GM19397 (cell line): Measurements from ENCODE around the gene OR4D10.

Experiments
- ATAC-seq: cut with Tn5 transposase; IDR thresholded peaks from one replicate; pipeline ENCODE4 v1.9.1; 2021; ENCODE audit warnings: mild to moderate bottlenecking, moderate library complexity; ENCODE audit not compliant: unreplicated experiment

Gene OR4D10

DNA sequence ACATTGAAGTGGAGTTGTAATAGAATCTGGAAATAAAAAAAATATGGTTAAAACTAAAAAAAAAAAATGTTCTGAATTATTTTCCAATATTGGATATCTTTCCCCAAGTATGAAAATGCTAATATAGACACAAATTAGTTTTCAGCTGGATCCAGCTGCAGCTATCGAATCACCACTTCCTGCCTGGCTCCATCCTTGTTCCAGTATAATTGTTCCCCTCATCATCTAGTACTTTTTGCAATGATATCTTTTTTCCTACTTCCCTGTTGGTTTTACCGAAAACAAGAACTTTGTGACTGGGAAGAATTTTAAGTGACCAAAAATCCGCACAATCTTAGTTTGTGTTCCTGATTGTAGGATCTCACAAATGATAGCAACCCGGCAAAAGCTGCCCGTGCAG lies 47.6 kb downstream of the OR4D10 start:
- ATAC-seq: no peak

DNA sequence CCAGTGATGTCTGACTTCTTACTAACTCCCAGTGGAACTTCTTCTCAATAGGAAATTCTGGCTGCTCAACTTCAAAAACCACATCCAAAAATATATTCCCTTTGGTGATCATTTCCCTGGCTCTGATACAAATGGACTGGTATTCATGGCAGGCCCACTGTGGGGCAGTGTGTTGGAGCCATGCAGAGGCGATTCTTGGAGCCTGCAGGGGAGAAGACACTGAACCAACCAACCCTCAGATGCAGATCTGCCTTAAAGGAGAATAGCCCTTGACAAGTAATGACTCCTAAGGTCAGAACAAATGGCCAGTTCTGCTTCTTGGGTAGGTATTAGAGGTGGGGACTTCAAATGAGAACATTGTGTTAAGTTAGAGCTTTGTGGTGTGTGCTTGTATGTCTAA lies 50.4 kb downstream of the OR4D10 start:
- no peak for ATAC-seq

DNA sequence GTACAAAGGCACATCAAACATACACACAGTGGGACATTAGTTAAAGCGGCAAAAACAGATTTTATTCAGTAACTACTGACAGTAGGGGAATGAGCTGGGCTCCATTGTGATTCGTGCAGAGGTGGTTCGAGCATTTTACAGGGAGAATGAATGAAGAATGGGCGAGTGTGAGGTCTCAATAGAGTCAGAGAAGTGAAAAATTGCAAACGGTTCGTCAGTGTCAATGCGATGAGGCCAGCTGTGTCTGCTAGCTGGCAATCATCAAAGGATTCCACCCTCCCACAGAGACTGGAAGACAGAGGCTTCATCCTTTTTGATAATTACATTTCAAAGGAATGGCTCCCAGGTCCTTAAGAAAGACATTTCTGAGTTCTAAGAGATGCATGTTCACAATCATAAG lies 55.6 kb downstream of the OR4D10 start:
- no peak for ATAC-seq
